K562 (cell line): ENCODE data around the gene MRPL33. TPM values are rescaled to one million over a fixed set of nuclear protein-coding genes. Genes with fewer than 3 reads are reported as not detected.

Experiments
- CCAR2 ChIP-seq: fragments of 200-400 bp; formaldehyde crosslinking; IDR thresholded peaks from 2 replicates; pipeline ENCODE4 v1.6.1; 2017; ENCODE audit warnings: mild to moderate bottlenecking, low read depth, low read length
- CTBP1 ChIP-seq: fragments of 450-650 bp; IDR thresholded peaks from 2 replicates; pipeline ENCODE4 v1.6.1; 2016; ENCODE audit warnings: borderline replicate concordance
- ETV1 ChIP-seq: fragments of 450-650 bp; conservative IDR thresholded peaks from 2 replicates; pipeline ENCODE4 v1.6.1; 2016; ENCODE audit warnings: missing genetic modification characterization, control low read depth, low read depth, missing compliant biosample characterization
- IRF2 ChIP-seq: sonication (generic); formaldehyde crosslinking; IDR thresholded peaks from 2 replicates; pipeline ENCODE4 v1.8.1; 2022; ENCODE audit warnings: mild to moderate bottlenecking, missing genetic modification reagents
- KLF13 ChIP-seq: fragments of 450-650 bp; IDR thresholded peaks from 2 replicates; pipeline ENCODE4 v1.6.1; 2016; ENCODE audit warnings: missing genetic modification characterization, low read depth, mild to moderate bottlenecking, missing compliant biosample characterization, moderate library complexity, borderline replicate concordance
- NONO ChIP-seq, 2 experiments: fragments of 200-400 bp in 1 of 2; fragments of 450-650 bp in 1 of 2; formaldehyde crosslinking in 1 of 2; IDR thresholded peaks; 2 replicates each; pipeline ENCODE4 v1.6.1; 2017; ENCODE audit warnings: low read depth in 2 of 2, mild to moderate bottlenecking in 2 of 2, moderate library complexity in 2 of 2, low read length in 1 of 2
- NR4A1 ChIP-seq, 2 experiments: fragments of 250-450 bp in 1 of 2; fragments of 450-650 bp in 1 of 2; sonication (Bioruptor Pico) in 1 of 2; IDR thresholded peaks; 2 replicates each; pipeline versions ENCODE4 v1.4.0 to v1.6.1; 2016 to 2020; ENCODE audit warnings: mild to moderate bottlenecking in 2 of 2, missing compliant biosample characterization in 1 of 2, missing genetic modification characterization in 1 of 2, moderate library complexity in 1 of 2
- PCBP2 ChIP-seq: fragments of 200-400 bp; formaldehyde crosslinking; IDR thresholded peaks from 2 replicates; pipeline ENCODE4 v1.6.1; 2018; ENCODE audit warnings: low read length, low read depth, mild to moderate bottlenecking, moderate library complexity; ENCODE audit not compliant: poor library complexity, severe bottlenecking
- PHF8 ChIP-seq: fragments of 200-600 bp; sonication (generic); IDR thresholded peaks from 2 replicates; pipeline ENCODE4 v1.6.1; 2012; ENCODE audit warnings: mixed run types, mild to moderate bottlenecking, inconsistent platforms, low read length, moderate library complexity, borderline replicate concordance
- POLR2A ChIP-seq: fragments of 450-650 bp; conservative IDR thresholded peaks from 2 replicates; pipeline ENCODE4 v1.6.1; 2016
- PRPF4 ChIP-seq: fragments of 200-400 bp; formaldehyde crosslinking; IDR thresholded peaks from one replicate; pipeline ENCODE4 v1.6.1; 2017; ENCODE audit warnings: low read length, low read depth, mild to moderate bottlenecking; ENCODE audit not compliant: insufficient read depth, poor library complexity, severe bottlenecking
- STAT5A ChIP-seq: IDR thresholded peaks from 2 replicates; pipeline ENCODE4 v1.6.1; 2012; ENCODE audit warnings: low read length, inconsistent platforms, borderline replicate concordance
- TAF9B ChIP-seq: fragments of 450-650 bp; IDR thresholded peaks from 2 replicates; pipeline ENCODE4 v1.6.1; 2018; ENCODE audit warnings: mild to moderate bottlenecking; ENCODE audit not compliant: partially characterized antibody
- TEAD4 ChIP-seq, 2 experiments: sonication (generic) in 1 of 2; formaldehyde crosslinking in 1 of 2; IDR thresholded peaks; 2 replicates each; pipeline versions ENCODE4 v1.6.1 to v1.8.0; 2012 to 2022; ENCODE audit warnings: borderline replicate concordance in 1 of 2, inconsistent platforms in 1 of 2, low read length in 1 of 2, mild to moderate bottlenecking in 1 of 2, missing genetic modification reagents in 1 of 2
- ZFP36 ChIP-seq: fragments of 150-350 bp; IDR thresholded peaks from 2 replicates; pipeline ENCODE4 v1.6.1; 2018; ENCODE audit warnings: low read length, low read depth; ENCODE audit not compliant: partially characterized antibody
- ZNF347 ChIP-seq: fragments of 450-650 bp; formaldehyde crosslinking; IDR thresholded peaks from 2 replicates; pipeline ENCODE4 v1.4.0; 2020; ENCODE audit warnings: low read depth, mild to moderate bottlenecking, moderate library complexity
- ZNF354B ChIP-seq: fragments of 250-450 bp; sonication (Bioruptor Pico); IDR thresholded peaks from 2 replicates; pipeline ENCODE4 v1.4.0; 2020
- ZNF785 ChIP-seq: fragments of 250-450 bp; sonication (Bioruptor Pico); IDR thresholded peaks from 2 replicates; pipeline ENCODE4 v1.4.0; 2020; ENCODE audit warnings: mild to moderate bottlenecking
- polyA plus RNA-seq, 8 experiments: library from polyadenylated mRNA; depleted of rRNA in 4 of 8; stranded (reverse) in 5 of 8; unstranded in 3 of 8; fragments of >200 nt; fragmentation: Nextera tagmentation in 2 of 8; fragmentation: Illumina TruSeq in 1 of 8; extraction: Ambion mirVana in 2 of 8; extraction: Trizol in 1 of 8; gene quantifications; 2 replicates each; pipeline versions ENCODE4 v1.2.1 to v1.2.3, GENCODE V29; 2011 to 2014; ENCODE audit warnings: inconsistent platforms in 1 of 8, missing spikeins in 1 of 8
- total RNA-seq, 7 experiments: library from RNA; depleted of rRNA in 6 of 7; stranded (reverse); fragments of >200 nt in 6 of 7; fragmentation: Illumina TruSeq in 2 of 7; extraction: Trizol in 2 of 7; gene quantifications; 2 replicates each; pipeline versions ENCODE4 v1.2.1 to v1.2.3, GENCODE V29; 2011 to 2021; ENCODE audit warnings: low replicate concordance in 1 of 7
- TF ChIP-seq, protein P1 (sequence below), 3 experiments: fragments of 200-800 bp in 1 of 3; sonication (Bioruptor generic) in 1 of 3; sonication (generic) in 1 of 3; formaldehyde crosslinking in 1 of 3; IDR thresholded peaks; 2 replicates each; pipeline versions ENCODE4 v1.6.1 to v1.8.0; 2016 to 2022; ENCODE audit warnings: mild to moderate bottlenecking in 2 of 3, missing compliant biosample characterization in 2 of 3, missing genetic modification characterization in 2 of 3, missing genetic modification reagents in 1 of 3
- TF ChIP-seq, protein P2 (sequence below): sonication (generic); formaldehyde crosslinking; IDR thresholded peaks from 2 replicates; pipeline ENCODE4 v1.9.0; 2022; ENCODE audit warnings: mild to moderate bottlenecking, missing genetic modification reagents
- TF ChIP-seq, protein P3 (sequence below): fragments of 150-350 bp; conservative IDR thresholded peaks from 2 replicates; pipeline ENCODE4 v1.6.1; 2014; ENCODE audit warnings: low read length

The MRPL33 gene
- total and polyA plus RNA-seq, 9 of the 15 experiments (the other 6 are each of a cell fraction or from before 2014, with no cell fraction given) = 68.3 to 338 (median 226) TPM

DNA sequence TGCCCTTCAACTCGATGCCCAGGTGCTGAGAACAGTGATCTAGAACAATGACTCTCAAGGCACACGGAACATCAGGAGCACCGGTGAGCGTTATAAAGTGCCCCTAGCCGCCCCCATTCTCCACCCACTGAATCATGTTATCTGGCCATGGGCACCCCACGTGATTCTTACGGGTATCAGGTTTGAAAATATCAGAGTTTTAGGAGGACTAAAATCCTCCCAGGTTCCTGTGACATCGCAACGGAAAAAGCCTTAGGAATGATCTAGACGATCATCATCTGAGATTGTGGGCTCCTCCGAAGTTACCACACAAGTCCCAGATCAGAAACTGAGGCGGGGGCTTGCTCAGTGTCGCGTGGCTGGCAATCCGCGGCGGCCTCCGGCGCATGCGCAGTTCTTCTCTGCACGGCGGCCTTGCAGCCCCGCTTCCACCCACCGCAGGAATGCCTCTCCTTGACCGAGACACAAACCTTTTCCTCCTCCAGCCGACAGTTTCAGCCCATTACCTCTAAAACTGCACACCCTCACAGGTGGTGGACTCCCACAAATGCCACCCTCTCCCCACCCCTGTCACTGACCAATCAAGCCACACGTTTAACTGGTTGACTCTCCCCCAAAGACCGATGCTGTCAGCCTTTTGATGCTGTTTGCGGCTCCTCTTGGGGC lies 5.8 kb upstream of the MRPL33 start (continued):
- TF ChIP-seq TEAD4 (IDR thresholded peaks at IDR 0.05; ENCODE audit: low read length) (peak; percentile 43; the same call in 1 of the 2 replicates), TEAD4 (CRISPR knock-in tag; IDR thresholded peaks at IDR 0.05; ENCODE audit: borderline replicate concordance) (no peak), POLR2A (0 out of 2 replicates have a peak, but pooled peaks have one; percentile 37), PHF8 (0 out of 2 replicates have a peak, but pooled peaks have one; percentile 13), ZNF354B (no peak), NONO (IDR thresholded peaks at IDR 0.05; ENCODE audit: low read depth in 2 of 2, low read length in 1 of 2) (no peak), KLF13 (no peak), ZNF785 (CRISPR knock-in tag) (no peak), NR4A1 (CRISPR knock-in tag; IDR thresholded peaks at IDR 0.05) (0 out of 2 replicates have a peak, but pooled peaks have one; percentile 42), NR4A1 (tag; IDR thresholded peaks at IDR 0.05) (no peak), STAT5A (no peak), PCBP2 (no peak), CTBP1 (0 out of 2 replicates have a peak, but pooled peaks have one; percentile 9), IRF2 (CRISPR knock-in tag) (no peak), ZFP36 (no peak), ZNF347 (no peak), TAF9B (no peak), PRPF4 (no peak), ETV1 (tag) (no peak), CCAR2 (no peak)
- TF ChIP-seq, protein P1, sequence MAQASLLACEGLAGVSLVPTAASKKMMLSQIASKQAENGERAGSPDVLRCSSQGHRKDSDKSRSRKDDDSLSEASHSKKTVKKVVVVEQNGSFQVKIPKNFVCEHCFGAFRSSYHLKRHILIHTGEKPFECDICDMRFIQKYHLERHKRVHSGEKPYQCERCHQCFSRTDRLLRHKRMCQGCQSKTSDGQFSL (CRISPR knock-in tag; IDR thresholded peaks at IDR 0.05) = no peak
- TF ChIP-seq, protein P1 (tag; IDR thresholded peaks at IDR 0.05) = no peak
- TF ChIP-seq, protein P2, sequence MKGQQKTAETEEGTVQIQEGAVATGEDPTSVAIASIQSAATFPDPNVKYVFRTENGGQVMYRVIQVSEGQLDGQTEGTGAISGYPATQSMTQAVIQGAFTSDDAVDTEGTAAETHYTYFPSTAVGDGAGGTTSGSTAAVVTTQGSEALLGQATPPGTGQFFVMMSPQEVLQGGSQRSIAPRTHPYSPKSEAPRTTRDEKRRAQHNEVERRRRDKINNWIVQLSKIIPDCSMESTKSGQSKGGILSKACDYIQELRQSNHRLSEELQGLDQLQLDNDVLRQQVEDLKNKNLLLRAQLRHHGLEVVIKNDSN (CRISPR knock-in tag) = no peak
- TF ChIP-seq, protein P3, sequence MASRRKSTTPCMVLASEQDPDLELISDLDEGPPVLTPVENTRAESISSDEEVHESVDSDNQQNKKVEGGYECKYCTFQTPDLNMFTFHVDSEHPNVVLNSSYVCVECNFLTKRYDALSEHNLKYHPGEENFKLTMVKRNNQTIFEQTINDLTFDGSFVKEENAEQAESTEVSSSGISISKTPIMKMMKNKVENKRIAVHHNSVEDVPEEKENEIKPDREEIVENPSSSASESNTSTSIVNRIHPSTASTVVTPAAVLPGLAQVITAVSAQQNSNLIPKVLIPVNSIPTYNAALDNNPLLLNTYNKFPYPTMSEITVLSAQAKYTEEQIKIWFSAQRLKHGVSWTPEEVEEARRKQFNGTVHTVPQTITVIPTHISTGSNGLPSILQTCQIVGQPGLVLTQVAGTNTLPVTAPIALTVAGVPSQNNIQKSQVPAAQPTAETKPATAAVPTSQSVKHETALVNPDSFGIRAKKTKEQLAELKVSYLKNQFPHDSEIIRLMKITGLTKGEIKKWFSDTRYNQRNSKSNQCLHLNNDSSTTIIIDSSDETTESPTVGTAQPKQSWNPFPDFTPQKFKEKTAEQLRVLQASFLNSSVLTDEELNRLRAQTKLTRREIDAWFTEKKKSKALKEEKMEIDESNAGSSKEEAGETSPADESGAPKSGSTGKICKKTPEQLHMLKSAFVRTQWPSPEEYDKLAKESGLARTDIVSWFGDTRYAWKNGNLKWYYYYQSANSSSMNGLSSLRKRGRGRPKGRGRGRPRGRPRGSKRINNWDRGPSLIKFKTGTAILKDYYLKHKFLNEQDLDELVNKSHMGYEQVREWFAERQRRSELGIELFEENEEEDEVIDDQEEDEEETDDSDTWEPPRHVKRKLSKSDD = no peak
